GM12892 (cell line): ENCODE measurements around the gene MEI1.

Experiments
- POLR2A ChIP-seq: IDR thresholded peaks from 2 replicates; pipeline ENCODE4 v1.6.1; 2011; ENCODE audit warnings: low read depth, low read length, control low read depth
- POLR2AphosphoS5 ChIP-seq: IDR thresholded peaks from 2 replicates; pipeline ENCODE4 v1.6.1; 2011; ENCODE audit warnings: low read depth, low read length, control low read depth
- TAF1 ChIP-seq: IDR thresholded peaks from 2 replicates; pipeline ENCODE4 v1.6.1; 2011; ENCODE audit warnings: low read depth, mild to moderate bottlenecking, control low read depth, low read length, borderline replicate concordance

DNA sequence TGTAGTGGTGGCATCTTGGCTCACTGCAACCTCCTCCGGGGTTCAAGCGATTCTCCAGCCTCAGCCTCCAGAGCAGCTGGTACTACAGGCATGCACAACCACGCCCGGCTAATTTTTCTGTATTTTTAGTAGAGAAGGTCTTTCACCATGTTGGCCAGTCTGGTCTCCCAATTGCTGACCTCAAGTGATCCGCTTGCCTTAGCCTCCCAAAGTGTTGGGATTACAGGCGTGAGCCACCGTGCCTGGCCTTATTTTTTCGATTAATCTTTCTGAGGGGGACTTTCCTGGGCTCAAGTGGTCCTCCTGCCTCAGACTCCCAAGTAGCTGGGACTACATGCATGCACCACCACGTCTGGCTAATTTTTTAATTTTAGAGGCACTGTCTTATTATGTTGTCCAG lies 16.3 kb upstream of the MEI1 start:
- no peak for TF ChIP-seq TAF1
- no peak for TF ChIP-seq POLR2A
- no peak for TF ChIP-seq POLR2AphosphoS5
